ENCODE results near the gene MYO15A.

The MYO15A gene

DNA sequence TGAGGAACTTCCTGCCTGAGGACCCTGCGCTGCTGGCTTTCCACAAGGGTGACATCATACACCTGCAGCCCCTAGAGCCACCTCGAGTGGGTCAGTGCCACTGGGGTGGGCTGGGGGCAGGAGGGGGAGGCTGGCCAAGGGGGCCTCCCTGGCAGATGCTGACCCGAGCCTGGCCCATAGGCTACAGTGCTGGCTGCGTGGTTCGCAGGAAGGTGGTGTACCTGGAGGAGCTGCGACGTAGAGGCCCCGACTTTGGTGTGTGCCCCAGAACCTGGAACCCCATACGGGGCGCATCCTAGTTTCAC is 48.4 kb downstream of the MYO15A start:
- FAIRE-seq, result no peak
- no peak for DNase-seq (ENCODE audit: low spot score)

DNA sequence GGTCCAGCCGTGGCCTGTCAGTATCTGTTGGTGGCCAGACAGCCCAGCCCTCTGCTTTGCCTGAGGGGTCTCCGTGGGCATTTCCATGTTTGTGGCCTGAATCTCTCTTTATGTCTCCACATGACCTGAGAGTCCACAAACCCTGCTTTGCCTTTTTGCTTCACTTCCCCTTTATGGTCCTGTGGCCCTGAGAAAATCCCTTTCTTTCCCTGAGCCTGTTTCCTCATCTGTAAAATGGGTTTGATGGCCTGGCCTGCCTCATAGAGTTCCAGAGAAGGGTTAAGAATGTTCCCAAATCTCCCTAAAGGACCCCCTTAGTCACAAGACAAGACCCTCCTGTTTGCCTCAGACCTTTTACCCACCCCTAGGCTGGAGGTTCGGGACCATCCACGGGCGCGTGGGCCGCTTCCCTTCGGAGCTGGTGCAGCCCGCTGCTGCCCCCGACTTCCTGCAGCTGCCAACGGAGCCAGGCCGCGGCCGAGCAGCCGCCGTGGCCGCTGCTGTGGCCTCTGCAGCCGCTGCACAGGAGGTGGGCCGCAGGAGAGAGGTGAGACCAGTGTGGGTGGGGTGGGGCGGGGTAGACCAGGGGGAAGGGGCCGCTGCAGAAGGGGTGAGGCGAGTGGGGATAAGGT is 48.9 kb downstream of the MYO15A start:
- FAIRE-seq (no peak), DNase-seq (ENCODE audit: low spot score) (no peak)

DNA sequence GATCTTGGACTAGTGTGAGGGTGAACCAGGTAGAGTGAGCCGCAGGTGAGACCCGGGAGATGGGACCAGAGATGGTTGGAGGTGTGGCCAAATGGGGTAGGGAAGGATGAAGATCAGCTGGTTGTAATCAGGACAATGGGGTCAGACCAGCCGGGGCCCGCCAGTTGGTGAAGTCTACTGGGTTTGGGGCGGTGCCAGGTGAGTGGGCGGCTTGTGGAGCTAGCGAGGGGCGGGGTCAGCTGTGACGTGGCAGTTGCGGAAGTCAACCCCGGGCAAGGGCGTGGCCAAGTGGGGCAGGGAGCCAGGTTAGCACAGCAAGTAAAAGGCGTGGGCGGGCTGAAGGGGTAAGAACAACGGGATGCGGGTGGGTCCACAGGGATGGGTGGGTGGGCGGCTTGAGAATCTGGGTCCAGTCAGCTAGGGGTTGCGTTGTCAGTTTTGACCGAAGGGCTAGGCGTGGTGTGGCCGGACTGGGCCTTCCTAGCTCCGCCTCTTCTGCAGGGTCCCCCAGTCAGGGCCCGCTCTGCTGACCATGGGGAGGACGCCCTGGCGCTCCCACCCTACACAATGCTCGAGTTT is 49.6 kb downstream of the MYO15A start:
- FAIRE-seq (no peak), DNase-seq (ENCODE audit: low spot score) (no peak)

DNA sequence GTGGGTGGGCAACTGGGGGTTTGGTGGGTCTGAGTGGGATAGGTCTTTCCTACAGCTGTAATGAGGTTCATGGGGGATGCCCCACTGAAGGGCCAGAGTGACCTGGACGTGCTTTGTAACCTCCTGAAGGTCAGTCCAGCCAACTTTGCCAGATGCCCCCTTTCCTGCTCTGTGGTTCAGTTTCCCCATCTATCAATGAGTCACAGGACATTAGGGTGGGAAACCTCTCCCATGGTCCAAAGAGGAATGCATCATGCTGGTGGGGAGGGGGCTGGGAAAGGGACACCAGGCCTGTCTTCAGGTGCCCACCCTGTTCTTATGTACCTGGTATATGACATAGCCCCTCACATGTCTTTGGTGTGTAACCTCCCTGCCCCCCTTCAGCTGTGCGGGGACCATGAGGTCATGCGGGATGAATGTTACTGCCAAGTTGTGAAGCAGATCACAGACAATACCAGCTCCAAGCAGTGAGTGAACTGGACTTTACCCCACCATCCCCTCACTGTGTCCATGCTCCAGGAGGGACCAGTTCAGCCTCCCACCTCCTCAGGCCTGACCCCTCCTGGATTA is 51.1 kb downstream of the MYO15A start:
- FAIRE-seq, result no peak
- DNase-seq (ENCODE audit: low spot score), result no peak

DNA sequence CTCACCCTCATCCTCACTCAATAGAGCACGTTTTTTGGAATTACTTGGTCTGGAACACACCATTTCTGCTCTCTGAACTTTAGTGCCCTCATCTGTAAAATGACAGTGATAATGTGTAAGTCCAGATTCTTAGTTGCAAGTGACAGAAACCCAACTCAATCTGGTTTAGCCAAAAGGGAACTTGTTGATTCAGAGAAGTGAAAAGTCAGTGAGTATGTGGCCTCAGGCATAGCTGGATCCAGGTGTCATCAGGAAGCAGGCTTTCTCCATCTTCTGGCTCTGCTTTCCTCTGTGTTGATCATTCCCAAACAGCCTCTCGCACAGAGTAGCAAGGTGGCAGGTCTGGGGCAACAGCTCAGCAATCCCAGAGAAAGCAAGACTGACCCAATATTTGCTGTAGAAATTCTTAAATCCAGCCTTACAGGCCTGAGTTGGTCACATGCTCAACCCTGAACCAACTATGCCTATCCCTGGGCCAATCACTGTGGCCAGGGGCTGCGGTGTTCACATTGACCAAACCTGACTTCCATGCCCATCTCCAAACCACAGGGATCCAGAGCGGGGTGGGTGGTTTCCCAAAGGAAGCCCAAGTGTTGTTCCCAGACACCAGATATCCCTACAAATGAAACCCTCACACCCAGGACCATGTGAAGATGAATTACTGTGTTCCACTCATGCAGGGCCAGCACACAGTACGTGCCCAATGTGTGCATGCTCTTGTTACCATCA is 51.7 kb downstream of the MYO15A start:
- FAIRE-seq (no peak), DNase-seq (ENCODE audit: low spot score) (no peak)

DNA sequence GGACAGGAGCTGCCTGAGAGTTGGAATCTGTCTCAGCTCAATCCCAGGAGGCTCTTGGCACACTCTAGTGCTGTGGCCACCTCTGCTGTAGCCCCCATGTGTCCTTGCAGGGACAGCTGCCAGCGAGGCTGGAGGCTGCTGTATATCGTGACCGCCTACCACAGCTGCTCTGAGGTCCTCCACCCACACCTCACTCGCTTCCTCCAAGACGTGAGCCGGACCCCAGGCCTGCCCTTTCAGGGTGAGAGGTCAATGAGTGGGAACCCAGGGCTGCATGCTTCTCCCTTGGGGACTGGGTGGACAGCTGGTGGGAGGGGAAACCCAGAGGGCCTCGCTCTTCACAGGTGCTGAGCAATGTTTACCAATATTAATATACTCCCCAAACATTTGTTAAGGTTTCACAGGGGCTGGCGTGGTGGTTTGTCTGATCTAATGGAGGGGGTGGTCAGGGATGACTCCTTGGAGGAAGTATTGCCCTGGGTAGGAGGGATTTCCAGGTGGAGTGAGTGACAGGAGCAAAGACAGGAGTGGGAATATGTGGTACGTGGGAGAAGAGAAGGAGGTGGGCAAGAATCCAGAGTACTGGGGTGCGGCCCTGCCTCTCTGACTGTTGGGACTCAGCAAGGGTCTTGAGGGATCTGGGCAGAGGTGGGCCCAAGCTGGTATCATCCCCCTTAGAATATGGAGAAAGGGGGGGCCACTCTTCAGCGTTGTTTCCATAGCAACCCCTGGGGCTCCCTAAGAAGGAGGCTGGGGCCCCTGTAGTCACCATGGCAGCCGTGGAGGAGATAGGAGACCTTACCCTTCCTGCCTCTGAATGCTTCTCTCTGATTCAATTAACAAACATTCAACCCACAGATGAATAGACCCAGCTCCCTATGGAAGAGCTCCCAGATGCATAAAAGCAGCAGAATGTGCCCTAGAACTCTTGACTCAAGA is 52.9 kb downstream of the MYO15A start:
- FAIRE-seq, result no peak
- DNase-seq (ENCODE audit: low spot score), result no peak

DNA sequence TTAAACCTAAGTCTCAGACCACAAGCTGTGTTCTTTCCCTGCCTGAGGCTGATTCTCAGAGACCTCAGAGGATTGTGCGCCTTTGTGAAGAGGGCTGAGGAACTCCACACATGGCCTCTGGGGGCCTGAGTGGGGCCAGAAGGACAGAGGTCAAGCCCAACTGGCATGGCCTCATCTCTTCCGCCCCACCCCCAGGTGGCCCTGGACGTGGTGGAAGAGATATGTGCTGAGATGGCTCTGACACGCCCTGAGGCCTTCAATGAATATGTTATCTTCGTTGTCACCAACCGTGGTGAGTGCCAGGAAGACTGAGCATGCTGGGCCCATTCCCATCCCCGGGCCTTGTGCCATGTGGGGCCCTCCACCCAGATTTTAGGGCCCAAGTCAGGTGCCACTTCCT is 55.0 kb downstream of the MYO15A start:
- FAIRE-seq, result no peak
- no peak for DNase-seq (ENCODE audit: low spot score)

DNA sequence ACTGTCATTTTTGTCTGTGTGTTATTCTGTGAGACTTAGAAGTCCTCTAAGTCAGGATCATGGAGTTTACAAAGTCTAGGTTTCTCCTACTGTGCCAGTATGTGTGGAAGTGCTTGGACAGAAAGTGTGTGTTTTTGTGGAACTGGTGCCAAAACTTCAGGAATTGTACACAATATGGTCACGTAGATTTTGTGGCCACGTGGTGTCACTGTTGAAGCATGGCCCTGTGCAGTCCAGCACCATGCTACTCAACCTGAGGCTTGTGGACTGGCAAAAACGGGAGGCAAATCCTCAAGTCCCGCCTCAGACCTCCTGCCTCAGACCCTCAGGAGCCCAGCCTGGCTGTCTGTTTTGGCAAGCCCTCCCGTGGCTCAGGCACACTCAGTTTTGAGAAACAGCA is 58.3 kb downstream of the MYO15A start:
- FAIRE-seq (no peak), DNase-seq (ENCODE audit: low spot score) (no peak)

DNA sequence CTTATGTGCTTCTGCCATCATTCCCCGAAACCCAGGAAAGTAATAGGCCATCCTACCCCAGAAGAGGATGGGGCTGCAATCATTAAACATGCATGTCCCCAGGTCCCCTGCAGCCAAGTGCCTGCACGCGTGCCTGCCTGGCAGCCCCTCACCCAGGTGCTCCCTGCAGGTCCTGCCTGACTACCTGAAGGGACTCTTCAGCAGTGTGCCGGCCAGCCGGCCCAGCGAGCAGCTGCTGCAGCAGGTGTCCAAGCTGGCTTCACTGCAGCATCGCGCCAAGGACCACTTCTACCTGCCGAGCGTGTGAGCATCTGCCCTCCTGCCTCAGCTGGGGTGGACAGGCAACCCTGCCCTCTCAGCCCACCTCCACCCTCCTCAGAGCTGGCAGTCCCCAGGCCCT is 58.9 kb downstream of the MYO15A start:
- FAIRE-seq (no peak), DNase-seq (ENCODE audit: low spot score) (no peak)

DNA sequence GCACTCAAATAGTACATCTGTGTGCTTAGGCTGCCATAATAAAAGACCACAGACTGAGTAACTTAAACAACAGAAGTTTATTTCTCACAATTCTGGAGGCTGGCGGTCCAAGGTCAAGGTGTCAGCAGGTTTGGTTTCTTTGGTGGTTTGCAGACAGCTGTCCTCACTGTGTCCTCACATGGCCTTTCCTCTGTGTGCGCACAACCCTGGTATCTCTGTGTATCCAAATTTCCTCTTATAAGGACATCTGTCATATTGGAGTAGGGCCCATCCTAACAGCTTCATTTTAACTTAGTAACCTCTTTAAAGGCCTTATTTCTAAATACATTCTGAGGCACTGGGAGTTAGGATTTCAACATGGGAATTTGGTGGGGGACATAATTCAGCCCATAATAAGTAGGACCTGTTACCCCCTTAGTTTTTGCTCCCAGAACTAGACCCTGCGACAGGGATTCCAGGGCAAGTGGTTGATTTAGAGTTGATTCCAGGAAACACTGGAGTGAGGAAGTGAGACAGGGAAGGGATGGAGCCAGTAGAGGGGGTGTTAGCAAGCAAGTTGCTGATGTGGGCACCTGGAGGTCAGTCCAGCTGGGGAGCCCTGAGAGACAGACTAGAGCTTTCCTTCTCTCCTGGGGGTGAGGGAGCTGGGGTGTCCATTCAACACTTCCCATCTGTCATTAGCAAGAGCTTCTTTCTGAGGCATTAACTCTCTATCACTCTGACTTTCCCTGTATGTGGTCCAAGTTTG is 64.1 kb downstream of the MYO15A start:
- DNase-seq (ENCODE audit: low spot score), result no peak
- FAIRE-seq, result no peak

DNA sequence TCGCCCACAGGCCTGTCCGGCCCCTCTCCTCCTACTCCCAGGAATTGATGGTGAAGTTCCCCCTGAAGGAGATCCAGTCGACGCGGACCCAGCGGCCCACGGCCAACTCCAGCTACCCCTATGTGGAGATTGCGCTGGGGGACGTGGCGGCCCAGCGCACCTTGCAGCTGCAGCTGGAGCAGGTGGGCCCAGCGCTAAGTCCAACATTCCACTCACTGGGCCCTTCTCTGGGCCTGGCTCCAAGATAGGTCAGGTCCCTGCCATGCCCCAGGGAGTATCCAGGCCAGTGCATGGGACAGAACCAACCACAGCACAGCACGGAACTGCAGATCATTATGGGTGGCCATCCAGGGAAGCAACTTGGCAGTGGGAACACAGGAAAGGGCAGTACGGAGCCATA is 65.2 kb downstream of the MYO15A start:
- DNase-seq (ENCODE audit: low spot score) (no peak), FAIRE-seq (no peak)

DNA sequence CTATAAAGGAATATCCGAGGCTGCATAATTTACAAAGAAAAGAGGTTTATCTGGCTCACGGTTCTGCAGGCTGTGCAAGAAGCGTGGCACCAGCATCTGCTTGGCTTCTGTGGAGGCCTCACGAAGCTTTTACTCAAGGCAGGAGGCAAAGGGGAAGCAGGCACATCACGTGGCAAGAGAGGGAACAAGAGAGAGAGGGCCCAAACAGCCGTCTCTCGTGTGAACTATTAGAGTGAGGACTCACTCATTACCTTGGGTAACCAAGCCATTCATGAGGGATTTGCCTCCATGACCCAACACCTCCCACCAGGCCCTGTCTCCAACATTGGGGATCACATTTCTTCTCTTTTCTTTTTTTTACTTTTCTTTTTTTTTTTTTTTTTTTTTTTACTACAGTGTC is 67.6 kb downstream of the MYO15A start:
- no peak for DNase-seq (ENCODE audit: low spot score)
- no peak for FAIRE-seq

DNA sequence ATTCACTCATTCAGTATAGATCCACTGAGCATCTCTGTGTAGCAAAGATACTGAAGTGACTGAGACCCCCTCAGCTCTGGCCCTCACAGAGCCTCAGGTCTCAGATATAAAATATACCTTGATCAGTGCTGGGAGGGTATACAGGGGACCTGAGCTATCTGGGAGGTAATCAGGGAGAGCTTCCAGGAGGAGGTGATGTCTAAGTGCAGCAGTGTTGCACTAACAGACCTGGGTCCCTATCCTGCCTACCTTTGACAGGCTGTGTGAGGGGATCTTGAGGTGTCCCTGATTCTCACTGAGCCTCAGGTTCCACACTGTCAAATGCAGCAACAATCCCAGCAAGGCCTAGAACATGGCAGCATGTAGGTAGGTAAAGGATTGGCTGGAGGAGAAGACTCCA is 68.6 kb downstream of the MYO15A start:
- DNase-seq (ENCODE audit: low spot score) (no peak), FAIRE-seq (no peak)

DNA sequence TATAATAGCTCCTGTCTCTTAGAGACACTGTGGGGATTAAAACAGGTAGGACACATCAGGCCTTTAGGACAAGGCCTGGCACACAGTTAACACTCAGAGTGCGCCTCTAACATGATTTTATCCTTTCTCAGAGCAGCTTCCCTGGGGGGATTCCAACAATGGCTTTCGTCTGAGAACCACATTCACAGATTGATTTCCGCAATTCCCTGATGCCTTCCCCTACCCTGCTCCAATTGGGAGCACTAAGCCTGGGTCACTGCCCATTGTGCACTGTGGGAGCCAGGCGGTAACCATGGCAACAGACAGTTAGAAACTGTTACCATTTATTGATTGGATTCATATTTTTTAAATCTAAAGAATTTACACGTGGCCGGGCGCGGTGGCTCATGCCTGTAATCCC is 69.2 kb downstream of the MYO15A start:
- FAIRE-seq, result no peak
- no peak for DNase-seq (ENCODE audit: low spot score)

DNA sequence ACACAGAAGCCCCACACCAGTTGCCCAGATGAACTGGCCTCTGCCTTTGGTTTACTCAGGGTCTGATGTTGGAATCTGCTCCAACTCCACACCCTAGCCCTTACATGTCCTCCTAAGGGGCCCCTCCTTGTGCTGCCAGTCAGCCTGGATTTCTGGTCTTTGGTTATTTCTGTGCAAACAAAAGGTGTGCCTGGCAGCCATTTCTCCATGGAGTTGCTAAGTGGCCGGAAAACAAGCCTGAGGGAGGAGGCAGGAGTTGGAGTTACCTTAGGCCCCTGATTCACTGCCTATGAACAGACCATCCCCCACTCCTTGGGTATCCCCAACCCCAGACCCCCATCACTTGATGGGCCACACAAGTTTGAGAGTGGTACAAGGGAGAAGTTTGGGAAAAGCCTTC is 70.6 kb downstream of the MYO15A start:
- DNase-seq (ENCODE audit: low spot score) (no peak), FAIRE-seq (no peak)

DNA sequence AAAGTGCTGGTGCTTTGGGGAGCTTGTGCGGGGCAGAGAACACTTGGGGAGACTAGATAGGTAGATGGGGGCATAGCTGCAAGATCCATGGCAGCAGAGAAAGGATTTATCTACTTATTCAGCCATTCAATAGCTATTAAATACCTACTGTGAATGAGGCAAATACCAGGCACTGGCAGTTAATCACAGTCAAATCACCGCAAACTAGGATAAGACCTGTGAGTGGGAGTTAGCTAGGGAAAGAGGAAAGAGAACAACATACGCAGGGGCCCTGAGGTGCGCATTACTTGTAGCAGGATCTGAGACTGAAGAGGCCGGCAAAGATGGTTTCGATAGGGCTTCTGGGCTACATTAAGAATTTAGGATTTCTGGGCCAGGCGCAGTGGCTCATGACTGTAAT is 71.2 kb downstream of the MYO15A start:
- no peak for FAIRE-seq

DNA sequence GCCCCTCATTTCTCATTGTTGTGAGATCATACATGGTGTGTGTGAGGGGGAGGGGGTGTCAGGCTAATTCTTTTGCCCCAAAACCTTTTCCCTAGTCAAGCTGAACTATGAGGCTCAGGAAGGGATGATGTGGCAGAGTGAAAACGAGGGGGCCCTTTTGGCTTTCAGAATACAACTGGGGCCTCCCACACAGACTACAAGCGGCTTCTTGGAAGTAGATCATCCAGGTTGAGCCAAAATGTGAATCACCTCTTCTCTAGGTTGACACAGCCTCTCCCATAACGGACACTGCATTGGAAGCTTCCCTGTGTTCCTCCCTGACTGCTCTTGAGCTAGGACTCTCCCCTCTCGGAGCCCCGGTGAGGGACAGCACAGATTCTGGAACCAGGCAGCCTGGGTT is 72.8 kb downstream of the MYO15A start:
- FAIRE-seq (no peak), DNase-seq (ENCODE audit: low spot score) (no peak)

More for the DNA sequence above, 71.2 kb downstream of the MYO15A start:
- no peak for DNase-seq (ENCODE audit: low spot score)

DNA sequence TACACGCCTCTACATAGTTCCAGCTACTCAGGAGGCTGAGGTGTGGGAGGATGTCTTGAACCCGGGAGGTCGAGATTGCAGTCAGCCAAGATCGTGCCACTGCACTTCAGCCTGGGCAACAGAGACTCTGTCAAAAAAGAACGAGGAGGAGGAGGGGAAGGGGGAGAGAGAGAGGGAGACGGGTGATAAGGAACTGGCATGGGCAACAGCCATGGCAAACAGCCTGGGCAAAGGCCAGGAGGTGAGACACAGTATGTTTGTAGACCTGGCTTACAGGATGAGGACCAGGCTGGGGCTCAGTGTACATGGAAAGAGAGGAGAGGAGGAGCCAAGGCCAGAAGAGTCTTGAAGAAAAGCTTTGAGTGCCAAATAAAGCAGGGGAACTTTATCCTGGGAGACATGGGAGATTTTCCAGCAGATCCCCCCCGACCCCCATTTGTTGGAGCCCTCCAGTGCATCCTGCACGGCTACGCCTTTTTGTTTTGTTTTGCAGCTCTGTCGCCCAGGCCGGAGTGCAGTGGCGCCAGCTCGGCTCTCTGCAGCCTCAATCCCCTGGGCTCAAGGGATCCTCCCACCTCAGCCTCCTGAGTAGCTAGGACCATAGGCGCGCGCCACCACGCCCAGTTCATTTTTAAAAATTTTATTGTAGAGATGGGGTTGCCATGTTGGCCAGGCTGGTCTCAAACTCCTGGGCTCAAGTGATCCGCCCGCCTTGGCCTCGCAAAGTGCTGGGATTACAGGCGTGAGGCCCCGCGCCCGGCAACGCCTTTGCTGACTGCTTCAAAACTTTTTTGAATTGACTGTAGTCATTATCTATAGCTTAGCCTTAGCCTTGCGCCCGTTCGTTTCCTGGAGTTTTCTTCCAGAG is 73.8 kb downstream of the MYO15A start:
- peak; percentile 18 for DNase-seq (ENCODE audit: low spot score)
- FAIRE-seq, result no peak

DNA sequence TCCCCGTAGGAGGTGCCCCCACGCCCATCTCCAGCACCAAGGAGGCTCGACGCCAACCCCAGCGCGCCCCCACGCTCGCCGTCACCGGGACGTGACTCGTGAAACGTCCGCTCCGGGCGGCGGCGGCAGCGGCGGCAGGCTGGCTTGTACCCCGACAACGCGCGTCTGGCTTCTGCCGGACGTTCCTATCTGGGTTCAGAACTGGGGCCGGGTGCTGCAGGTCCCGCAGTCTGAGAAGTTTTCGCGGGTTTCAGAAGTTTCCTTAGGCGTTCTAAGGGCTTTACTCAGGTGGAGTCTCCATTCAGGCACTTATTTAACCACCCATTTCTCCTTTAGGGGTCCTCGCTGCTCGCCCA is 74.4 kb downstream of the MYO15A start:
- DNase-seq (ENCODE audit: low spot score) (peak; percentile 86), FAIRE-seq (no peak)

Data from urothelium cell line (cell line).